ENCODE measurements around the gene PLPPR5.

DNA sequence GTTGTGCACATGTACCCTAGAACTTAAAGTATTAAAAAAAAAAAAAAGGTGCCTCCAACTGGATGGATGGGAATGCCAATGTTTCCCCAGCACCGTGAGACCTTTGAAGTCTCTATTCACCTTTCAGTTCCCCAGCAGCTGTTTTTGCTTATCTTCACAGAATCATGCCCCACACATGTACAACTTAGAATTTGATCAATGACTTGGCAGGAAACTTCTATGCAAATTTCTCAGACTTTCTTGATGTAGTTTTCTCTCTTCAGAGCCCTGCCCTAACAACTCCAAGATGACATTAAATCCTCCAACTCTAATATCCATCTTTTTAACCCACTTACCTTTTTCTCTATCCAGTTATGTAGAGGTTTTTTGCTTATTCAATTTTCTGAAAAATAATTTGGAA, 144.3 kb downstream of the PLPPR5 start:
- TF ChIP-seq POLR2A (IDR thresholded peaks at IDR 0.05): no peak
- TF ChIP-seq, protein P1, sequence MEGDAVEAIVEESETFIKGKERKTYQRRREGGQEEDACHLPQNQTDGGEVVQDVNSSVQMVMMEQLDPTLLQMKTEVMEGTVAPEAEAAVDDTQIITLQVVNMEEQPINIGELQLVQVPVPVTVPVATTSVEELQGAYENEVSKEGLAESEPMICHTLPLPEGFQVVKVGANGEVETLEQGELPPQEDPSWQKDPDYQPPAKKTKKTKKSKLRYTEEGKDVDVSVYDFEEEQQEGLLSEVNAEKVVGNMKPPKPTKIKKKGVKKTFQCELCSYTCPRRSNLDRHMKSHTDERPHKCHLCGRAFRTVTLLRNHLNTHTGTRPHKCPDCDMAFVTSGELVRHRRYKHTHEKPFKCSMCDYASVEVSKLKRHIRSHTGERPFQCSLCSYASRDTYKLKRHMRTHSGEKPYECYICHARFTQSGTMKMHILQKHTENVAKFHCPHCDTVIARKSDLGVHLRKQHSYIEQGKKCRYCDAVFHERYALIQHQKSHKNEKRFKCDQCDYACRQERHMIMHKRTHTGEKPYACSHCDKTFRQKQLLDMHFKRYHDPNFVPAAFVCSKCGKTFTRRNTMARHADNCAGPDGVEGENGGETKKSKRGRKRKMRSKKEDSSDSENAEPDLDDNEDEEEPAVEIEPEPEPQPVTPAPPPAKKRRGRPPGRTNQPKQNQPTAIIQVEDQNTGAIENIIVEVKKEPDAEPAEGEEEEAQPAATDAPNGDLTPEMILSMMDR (IDR thresholded peaks at IDR 0.05): no peak
